Stimulated activated CD8-positive, alpha-beta memory T cell treated with anti-CD3 and anti-CD28 coated beads, Interleukin-12 subunit alpha, Interleukin-12 subunit beta, amount 100 ng/mL, for 1 hour (primary cell): ENCODE measurements around the gene SLC22A6.

ENCODE experiments used
- DNase-seq: peaks from one replicate; pipeline ENCODE4 v3.0.0-alpha.2; 2020; ENCODE audit warnings: low read depth

Gene SLC22A6

DNA sequence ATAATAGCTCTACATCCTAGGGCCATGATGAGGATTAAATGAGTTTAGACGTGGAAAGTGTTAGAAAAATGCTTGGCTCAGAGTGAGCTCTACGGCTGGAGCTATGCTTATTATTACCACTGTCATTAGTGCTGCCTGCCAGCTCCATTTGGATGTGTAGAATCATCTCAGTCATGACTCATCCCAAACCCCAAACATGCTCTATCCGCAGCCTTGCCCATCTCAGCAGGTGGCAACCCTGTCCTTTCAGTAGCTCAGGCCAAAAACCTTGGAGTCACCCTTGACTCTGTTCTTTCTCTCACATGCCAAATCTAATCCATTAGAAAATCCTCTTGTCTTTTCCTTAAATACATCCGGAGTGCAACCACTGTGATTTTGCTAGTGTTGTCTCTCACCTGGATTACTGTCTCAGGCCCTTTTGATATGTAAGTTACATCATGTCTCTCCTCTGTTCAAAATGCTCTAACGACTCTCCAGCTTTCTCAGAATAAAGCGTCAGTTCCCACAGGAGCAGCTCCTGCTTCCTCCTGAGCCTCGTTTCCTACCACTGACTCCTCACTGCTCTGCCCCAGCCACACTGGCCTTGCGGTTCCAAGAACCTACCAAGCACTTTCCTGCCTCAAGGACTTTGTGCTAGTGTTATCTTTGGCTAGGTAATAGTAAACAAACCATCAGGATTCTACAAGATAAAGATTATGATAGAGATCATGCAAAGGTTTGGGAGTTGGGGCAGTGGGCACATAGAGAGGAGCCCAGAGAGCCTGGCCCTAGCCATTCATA lies 53.1 kb downstream of the SLC22A6 start:
- DNase-seq: no peak

DNA sequence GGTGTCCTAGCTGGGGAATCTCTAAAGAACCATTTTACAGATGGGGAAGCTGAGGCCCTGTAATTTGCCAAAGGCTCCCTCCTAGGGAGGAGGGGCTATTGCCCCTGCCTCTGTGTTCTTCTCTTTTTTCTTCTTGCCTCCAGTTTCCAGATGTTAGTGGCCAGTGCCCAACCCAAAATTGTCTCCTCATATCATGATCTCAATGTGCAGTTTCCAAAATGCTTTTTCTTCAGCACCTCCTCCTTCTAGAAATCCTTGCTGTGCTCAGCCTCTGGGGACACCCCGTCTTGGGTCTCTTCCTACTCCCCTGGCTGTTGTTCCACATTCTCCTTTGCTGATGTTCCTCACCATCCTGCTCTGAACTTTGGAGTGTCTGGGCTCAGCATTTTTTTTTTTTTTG lies 54.1 kb downstream of the SLC22A6 start:
- no peak for DNase-seq

DNA sequence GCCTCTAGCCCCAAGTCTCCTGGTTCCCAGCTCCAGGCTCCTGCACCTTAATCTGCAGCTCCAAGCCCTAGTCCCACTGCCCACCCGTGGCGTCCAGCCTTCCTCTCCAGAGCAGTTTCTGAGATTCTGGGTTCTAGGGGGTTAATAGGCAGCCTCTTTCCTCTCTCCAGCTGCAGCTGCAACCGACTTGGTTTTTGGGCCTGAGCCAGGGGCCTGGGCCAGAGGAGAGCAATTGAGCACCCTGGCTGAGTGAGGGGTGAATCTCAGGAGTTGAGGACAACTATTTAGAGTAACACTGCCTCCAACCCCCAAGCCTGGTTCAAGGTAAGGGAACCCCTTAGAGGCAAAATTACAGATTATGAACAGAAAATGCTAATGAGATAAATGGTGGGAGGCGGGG lies 54.6 kb downstream of the SLC22A6 start:
- no peak for DNase-seq

DNA sequence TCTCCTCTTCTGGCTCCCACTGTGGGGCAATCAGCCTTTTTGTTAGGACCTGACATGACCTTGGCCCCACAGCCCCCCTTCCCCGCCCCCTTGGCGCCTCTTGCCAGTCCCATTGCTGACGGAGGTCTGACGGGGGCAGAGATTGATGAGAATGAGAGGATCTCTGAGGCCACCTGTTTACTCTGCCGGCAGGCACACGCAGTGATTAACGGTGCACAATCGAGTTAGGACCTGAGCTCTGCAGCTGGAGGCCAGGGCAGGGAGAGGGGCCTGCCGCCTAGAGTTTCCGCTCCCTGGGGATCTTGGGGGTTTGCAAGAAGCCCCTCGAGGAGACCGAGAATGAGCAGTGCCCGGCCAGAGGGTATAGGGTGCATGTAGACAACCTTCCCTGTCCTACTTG lies 56.8 kb downstream of the SLC22A6 start:
- DNase-seq: no peak

DNA sequence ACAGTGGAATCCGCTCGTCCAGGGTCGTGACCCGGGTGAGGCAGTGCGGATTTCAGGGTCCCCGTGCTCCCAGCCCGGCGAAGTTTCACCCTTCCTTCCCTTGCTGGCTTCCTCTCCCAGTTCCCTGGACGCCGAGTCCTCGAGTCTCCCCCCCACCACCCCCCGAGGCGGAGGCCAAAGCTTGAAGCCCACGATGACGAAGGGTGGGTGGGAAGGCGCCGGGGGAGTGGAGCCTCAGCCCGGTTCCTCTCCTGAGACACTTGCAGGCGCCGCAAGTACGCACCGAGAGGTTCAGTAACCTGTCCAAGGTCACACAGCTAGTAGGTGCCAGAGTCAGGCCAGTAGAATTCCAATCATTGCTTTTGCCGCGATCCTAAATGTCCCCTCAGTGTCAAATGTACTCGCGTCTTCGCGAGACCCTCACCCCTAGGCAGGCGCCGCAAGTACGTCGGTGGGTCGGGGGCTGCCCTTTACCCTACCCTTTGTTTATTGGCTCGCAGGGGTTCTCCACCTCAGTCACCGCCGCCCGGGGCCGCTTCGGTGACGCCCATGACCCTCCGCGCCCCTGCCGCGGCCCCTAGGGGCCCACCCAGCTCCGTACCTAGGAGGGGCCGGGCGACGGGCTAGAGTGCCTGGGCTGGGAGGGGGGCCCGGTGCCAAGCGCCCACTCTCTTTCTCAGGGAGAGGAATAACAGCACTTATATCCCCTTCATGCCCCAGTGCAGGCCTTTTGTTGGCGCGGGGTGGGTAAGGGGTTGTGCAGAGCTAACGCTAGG lies 57.9 kb downstream of the SLC22A6 start:
- DNase-seq: no peak
